BE2C (cell line): ENCODE data around the gene SYT13.

Source experiments
- DNase-seq: peaks from one replicate; pipeline ENCODE4 v3.0.0-alpha.2; 2020
- H3K27me3 ChIP-seq: fragments of 250-450 bp; sonication (Bioruptor Pico); 2 replicates; pipeline ENCODE4 v1.5.1; 2020; ENCODE audit warnings: mild to moderate bottlenecking
- H3K36me3 ChIP-seq: fragments of 250-450 bp; sonication (Bioruptor Pico); 2 replicates; pipeline ENCODE4 v1.5.1; 2020; ENCODE audit warnings: mild to moderate bottlenecking
- H3K4me1 ChIP-seq: fragments of 250-450 bp; sonication (Bioruptor Pico); 2 replicates; pipeline ENCODE4 v1.5.1; 2020
- H3K4me3 ChIP-seq: 2 replicates; pipeline ENCODE4 v1.5.1; 2011; ENCODE audit warnings: low read depth, low read length
- H3K9me3 ChIP-seq: fragments of 250-450 bp; sonication (Bioruptor Pico); 2 replicates; pipeline ENCODE4 v1.5.1; 2020
- TF ChIP-seq, protein P1 (sequence below): IDR thresholded peaks from 2 replicates; pipeline ENCODE4 v1.5.1; 2012; ENCODE audit warnings: mild to moderate bottlenecking, low read depth, low read length

SYT13 gene

DNA sequence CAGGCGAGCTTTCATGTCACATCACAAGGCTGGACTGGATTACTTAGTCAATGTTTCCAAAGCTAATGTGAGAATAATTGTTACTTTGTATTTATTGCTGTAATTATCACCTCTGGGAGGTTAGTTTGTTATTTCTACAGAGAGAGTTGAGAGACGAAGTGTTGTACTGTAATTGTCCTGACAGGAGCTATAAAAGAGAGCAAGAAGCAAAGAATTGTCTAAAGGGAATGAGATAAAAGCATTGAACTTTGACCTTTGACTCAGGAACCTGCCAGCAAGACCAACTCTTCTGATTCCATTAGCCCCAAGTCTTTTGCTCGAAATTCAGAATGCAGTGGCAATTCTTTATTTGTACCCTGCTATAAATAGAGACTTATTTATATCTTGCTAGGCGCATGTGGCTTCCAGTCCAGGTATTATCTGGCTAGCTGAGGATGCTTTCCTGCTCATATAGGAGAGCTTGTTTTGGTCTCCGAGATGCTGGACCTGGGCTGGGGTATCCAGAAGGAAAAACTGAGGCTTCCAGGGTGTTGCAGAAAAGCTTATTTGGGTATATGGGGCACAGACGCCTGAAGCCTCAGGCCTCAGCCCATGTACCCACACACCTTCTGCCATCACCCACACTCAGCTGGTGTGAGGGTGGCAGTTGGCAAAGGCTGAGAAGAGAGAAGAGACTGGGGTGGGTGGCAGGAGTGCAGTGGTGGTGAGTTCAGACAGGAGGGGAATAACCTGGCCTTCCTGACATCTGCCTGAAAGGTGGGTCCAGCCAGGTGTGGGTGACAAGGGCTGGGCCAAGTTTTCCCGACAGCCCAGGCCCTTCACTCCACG is 40.7 kb downstream of the SYT13 start:
- no peaks in the 10 kb centered on the region for H3K36me3 ChIP-seq
- DNase-seq, result no peak
- H3K9me3 ChIP-seq, result no peaks in the 10 kb centered on the region
- no peaks in the 10 kb centered on the region for H3K27me3 ChIP-seq
- H3K4me1 ChIP-seq, result no peaks in the 10 kb centered on the region
- no peak overlapping the region for H3K4me3 ChIP-seq
- TF ChIP-seq, protein P1, sequence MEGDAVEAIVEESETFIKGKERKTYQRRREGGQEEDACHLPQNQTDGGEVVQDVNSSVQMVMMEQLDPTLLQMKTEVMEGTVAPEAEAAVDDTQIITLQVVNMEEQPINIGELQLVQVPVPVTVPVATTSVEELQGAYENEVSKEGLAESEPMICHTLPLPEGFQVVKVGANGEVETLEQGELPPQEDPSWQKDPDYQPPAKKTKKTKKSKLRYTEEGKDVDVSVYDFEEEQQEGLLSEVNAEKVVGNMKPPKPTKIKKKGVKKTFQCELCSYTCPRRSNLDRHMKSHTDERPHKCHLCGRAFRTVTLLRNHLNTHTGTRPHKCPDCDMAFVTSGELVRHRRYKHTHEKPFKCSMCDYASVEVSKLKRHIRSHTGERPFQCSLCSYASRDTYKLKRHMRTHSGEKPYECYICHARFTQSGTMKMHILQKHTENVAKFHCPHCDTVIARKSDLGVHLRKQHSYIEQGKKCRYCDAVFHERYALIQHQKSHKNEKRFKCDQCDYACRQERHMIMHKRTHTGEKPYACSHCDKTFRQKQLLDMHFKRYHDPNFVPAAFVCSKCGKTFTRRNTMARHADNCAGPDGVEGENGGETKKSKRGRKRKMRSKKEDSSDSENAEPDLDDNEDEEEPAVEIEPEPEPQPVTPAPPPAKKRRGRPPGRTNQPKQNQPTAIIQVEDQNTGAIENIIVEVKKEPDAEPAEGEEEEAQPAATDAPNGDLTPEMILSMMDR, result no peak

DNA sequence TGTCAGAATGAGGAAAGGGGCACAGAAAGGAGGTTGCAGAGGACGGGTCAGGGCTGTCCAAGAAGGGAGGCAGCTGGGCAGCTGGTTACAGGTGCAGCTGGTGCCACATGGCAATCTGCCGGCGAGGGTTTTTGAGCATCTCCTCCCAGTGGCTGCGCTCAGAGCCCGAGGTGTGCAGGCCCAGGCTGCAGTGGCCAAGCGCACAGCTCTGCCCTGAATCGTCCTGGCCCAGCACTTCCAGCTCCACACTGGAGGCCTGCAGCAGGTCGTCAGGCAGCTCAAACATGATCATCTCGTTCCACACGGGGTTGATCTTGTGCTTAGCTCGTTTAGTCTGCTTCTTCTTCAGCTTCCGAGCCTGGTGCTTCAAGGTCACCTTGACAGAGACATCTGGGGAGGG is 42.2 kb downstream of the SYT13 start:
- no peaks in the 10 kb centered on the region for H3K9me3 ChIP-seq
- DNase-seq, result no peak
- H3K4me1 ChIP-seq, result no peaks in the 10 kb centered on the region
- no peak overlapping the region for H3K4me3 ChIP-seq
- no peaks in the 10 kb centered on the region for H3K27me3 ChIP-seq
- H3K36me3 ChIP-seq, result no peaks in the 10 kb centered on the region
- TF ChIP-seq, protein P1, result no peak

DNA sequence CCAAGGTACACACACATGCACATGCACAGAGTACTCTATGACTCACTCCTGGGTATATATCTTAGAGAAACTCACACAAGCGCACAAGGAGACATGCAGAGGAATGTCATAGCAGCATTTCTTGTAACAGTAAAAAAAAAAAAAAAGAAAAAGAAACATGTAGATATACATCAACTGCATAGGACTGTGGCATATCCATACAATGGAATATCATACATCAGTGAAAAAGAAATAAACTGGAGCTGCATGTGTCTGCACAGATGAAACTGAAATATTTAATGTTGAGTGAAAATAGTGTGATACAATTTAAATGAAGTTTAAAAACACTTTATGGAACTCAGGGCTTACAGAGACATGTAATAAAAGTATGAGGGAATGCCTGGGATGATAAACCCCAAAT is 46.4 kb downstream of the SYT13 start:
- Histone ChIP-seq H3K4me3 (no peak overlapping the region), H3K4me1 (no peaks in the 10 kb centered on the region), H3K9me3 (no peaks in the 10 kb centered on the region), H3K27me3 (no peaks in the 10 kb centered on the region), H3K36me3 (no peaks in the 10 kb centered on the region)
- no peak for DNase-seq
- TF ChIP-seq, protein P1, result no peak

- no peak for DNase-seq
- H3K27me3 ChIP-seq, result no peaks in the 10 kb centered on the region
- no peaks in the 10 kb centered on the region for H3K4me1 ChIP-seq
- H3K36me3 ChIP-seq, result no peaks in the 10 kb centered on the region
- TF ChIP-seq, protein P1, result no peak
- H3K9me3 ChIP-seq, result no peaks in the 10 kb centered on the region
- H3K4me3 ChIP-seq, result no peak overlapping the region
These were observed 47.4 kb downstream of the SYT13 start for GRCh38 chr11:45238724-45239123.

DNA sequence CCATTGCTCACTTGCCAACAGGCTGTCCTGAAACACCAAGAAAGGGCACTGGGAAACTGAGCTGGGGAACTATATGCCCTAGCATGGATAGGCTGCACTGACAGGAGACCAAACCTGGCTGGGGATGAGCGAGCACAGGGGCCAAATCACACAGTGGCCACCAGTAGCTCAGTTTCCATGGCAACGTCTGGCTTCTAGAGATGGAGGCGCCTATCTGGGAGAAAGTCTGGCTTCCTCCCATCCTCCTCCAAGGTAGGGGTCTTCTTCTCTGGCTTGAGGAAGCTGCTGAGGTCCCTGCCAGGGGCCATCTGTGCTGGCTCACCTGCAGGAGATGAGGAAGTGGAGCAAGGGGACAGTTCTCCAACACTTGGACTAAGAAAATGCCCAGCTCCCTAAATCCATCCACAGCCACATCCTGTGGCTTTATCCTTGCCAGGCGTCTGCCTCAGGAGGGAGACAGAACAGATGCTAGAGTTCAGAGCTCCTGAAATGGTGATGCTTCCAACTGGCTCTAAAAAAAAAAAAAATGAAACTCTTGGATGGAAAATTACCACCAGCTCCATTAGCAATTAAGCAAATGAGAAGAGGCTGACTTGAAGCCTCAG is 48.3 kb downstream of the SYT13 start:
- no peak overlapping the region for H3K4me3 ChIP-seq
- no peaks in the 10 kb centered on the region for H3K27me3 ChIP-seq
- no peak for DNase-seq
- H3K9me3 ChIP-seq, result no peaks in the 10 kb centered on the region
- H3K4me1 ChIP-seq, result no peaks in the 10 kb centered on the region
- TF ChIP-seq, protein P1, result no peak
- H3K36me3 ChIP-seq, result no peaks in the 10 kb centered on the region
